ENCODE measurements around the gene PRR3. TPM values are rescaled to one million over a fixed set of nuclear protein-coding genes. Genes with fewer than 3 reads are reported as not detected.
A peak's percentile ranks its signal among the peaks of the same experiment; 100 is the strongest.

Gene PRR3
- total RNA-seq, 1 donor from 2014 or later = 16.6 TPM

DNA sequence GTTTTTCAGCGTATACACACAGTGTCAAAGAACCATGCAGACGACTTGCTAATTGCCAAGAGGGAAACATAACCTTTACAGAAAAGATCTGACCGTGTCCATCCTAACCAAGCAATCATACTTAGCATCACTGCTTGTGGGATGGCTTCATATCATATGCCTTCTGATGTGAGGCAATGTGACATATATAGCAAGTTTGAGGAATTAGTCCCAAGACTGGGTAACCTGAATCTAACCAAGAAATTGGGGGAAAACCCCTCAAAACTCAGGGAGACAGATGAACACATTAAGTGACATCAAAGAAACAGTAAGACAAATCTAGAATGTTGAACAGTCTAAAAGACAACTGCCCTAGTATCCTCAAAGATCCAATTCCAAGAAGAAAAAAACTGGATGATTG lies 19.2 kb upstream of the PRR3 start:
- Mint-ChIP-seq H3K9me3 (ENCODE audit: low read depth) (no peaks in the 10 kb centered on the region), H3K27ac (no peak overlapping the region), H3K27me3 (peaks cover 13% of the 10 kb centered on the region), H3K36me3 (ENCODE audit: insufficient read depth) (no peaks in the 10 kb centered on the region), H3K4me1 (ENCODE audit: low read depth) (peaks cover 3% of the 10 kb centered on the region), H3K4me3 (ENCODE audit: low read depth) (no peak overlapping the region)
- no peak for TF ChIP-seq CTCF (IDR thresholded peaks at IDR 0.05; ENCODE audit: unreplicated experiment)
- no peak for DNase-seq (ENCODE audit: low spot score, unreplicated experiment)

DNA sequence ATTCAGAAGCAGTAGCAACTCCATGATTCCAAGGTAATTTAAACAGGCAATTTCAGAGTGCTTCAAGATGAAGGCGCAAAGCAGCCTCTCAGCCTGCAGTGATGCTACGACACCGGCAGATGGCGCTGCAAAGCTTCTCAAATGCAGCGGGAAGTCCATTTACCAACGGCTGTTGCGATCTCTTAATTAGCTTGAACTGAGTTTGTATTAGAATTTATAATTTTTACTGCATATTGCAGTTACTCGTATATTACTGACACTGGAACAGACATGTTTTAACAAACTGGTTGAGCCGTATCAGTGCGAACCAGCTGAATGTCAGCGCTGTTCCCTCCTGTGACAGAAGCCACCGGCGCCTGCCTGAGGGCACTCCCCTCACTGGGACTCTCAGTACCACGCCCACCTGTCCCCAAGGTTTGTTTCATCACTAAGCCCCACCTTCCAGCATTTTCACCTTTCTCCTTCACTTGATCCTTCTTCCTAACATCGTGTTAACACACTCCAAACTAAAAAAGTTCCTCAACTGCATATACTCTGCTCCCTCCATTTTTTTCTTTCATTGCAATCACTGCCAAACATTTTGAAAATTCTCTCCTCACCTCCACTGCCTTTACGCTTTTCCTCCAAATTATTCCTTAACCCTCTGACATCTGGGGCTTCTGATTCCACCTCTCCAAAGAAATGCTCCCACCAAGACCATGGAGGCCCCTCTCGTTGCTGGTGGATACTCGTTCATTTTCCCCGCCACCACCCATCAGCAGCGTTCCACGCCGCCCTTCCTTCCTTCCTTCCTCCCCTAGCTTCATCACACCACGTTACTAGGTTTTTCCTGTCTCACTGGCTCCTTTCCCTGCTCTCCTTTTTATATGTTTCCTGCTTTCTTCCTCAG lies 15.3 kb upstream of the PRR3 start:
- Mint-ChIP-seq H3K36me3 (ENCODE audit: insufficient read depth) (peaks cover 4% of the 10 kb centered on the region), H3K4me1 (ENCODE audit: low read depth) (peaks cover 3% of the 10 kb centered on the region), H3K27ac (no peak overlapping the region), H3K4me3 (ENCODE audit: low read depth) (peak overlapping the region; percentile 72), H3K27me3 (peaks cover 16% of the 10 kb centered on the region), H3K9me3 (ENCODE audit: low read depth) (no peaks in the 10 kb centered on the region)
- peak; percentile 52 for DNase-seq (ENCODE audit: low spot score, unreplicated experiment)
- peak; percentile 100 for TF ChIP-seq CTCF (IDR thresholded peaks at IDR 0.05; ENCODE audit: unreplicated experiment)

DNA sequence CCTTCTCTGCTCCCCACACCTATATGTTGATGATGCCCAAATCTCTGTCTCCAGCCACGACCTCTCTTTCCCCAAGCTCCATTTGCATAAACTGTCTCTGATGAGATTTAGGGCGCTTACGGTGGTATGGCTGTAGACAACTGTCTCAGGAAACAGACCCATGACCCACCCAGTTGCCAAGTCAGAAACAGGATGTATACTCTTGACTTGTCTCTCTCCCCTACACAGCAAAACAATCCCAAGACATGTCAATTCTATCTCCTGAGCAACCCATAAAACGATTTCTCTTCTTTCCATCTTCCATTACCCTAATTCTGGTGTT lies 14.7 kb upstream of the PRR3 start:
- Mint-ChIP-seq H3K9me3 (ENCODE audit: low read depth) (no peaks in the 10 kb centered on the region), H3K4me1 (ENCODE audit: low read depth) (peaks cover 3% of the 10 kb centered on the region), H3K36me3 (ENCODE audit: insufficient read depth) (peaks cover 5% of the 10 kb centered on the region), H3K4me3 (ENCODE audit: low read depth) (no peak overlapping the region), H3K27ac (no peak overlapping the region), H3K27me3 (peaks cover 16% of the 10 kb centered on the region)
- no peak for DNase-seq (ENCODE audit: low spot score, unreplicated experiment)
- no peak for TF ChIP-seq CTCF (IDR thresholded peaks at IDR 0.05; ENCODE audit: unreplicated experiment)

- no peak overlapping the region for H3K27ac Mint-ChIP-seq
- no peak overlapping the region for H3K4me3 Mint-ChIP-seq (ENCODE audit: low read depth)
- no peaks in the 10 kb centered on the region for H3K9me3 Mint-ChIP-seq (ENCODE audit: low read depth)
- peaks cover 16% of the 10 kb centered on the region for H3K27me3 Mint-ChIP-seq
- DNase-seq (ENCODE audit: low spot score, unreplicated experiment) = no peak
- H3K4me1 Mint-ChIP-seq (ENCODE audit: low read depth) = peaks cover 3% of the 10 kb centered on the region
- TF ChIP-seq CTCF (IDR thresholded peaks at IDR 0.05; ENCODE audit: unreplicated experiment) = no peak
- H3K36me3 Mint-ChIP-seq (ENCODE audit: insufficient read depth) = peaks cover 5% of the 10 kb centered on the region
Measured at GRCh38 chr6:30542915-30543314, 14.2 kb upstream of the PRR3 start.

DNA sequence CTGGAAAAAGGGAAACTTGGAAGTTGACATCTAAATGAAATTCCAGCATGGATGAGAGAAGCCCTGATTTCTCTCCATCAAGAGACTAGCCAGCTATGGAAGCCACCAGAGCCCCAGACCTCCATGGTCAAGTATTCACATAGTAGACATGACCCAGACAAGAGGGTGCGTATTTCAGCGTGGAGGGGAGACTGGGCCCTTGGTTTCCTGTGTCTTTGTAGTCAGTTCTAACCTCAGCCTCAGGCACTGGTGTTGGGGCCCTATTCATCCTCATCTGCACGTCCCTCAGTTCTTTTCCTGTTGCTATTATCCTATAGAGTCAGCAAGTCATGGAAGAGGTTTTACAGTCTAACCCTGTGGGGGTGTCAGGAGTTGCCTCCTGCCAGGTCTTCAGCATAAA lies 13.3 kb upstream of the PRR3 start:
- Mint-ChIP-seq H3K4me3 (ENCODE audit: low read depth) (no peak overlapping the region), H3K27me3 (peaks cover 16% of the 10 kb centered on the region), H3K9me3 (ENCODE audit: low read depth) (no peaks in the 10 kb centered on the region), H3K4me1 (ENCODE audit: low read depth) (peaks cover 3% of the 10 kb centered on the region), H3K36me3 (ENCODE audit: insufficient read depth) (peaks cover 10% of the 10 kb centered on the region), H3K27ac (no peak overlapping the region)
- no peak for TF ChIP-seq CTCF (IDR thresholded peaks at IDR 0.05; ENCODE audit: unreplicated experiment)
- DNase-seq (ENCODE audit: low spot score, unreplicated experiment) = no peak

Data from progenitor cell of endocrine pancreas (in vitro differentiated cells).